ENCODE results near the gene ZSCAN21.

DNA sequence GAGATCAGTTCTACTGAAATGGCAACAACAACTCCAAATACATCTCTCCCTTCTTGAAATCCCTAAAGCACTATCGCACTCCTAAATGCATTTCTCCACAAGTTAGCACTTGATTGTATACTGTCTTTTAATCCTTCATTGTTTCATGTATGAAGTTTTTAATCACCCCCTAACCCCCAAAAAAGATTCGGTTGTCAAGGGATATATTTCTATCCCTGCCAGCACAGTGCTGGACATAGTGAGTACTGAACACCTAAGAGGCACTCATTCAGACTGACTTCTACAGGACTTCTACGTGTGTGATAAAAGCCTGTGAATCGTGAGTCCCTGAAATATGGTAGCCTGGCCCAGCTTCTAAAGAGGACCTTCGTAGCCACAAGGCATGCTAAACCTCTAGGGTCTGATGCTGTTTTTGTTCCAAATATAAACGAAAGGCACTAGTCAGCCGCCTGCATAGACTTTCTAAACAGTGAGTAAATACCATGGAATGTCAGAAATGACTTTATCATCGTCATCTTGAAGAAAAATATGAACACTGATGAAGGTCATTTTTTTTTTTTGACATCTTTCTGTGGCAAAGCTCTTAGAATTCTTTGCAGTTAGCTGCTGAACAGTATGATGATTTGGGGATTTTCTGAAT, 14.6 kb upstream of the ZSCAN21 start:
- TF ChIP-seq CTCF (IDR thresholded peaks at IDR 0.05) = no peak
- TF ChIP-seq POLR2AphosphoS5 (IDR thresholded peaks at IDR 0.05) = no peak
- TF ChIP-seq EP300 (IDR thresholded peaks at IDR 0.05; ENCODE audit: low read depth) = no peak
